Ecto neural progenitor cell (in vitro differentiated cells): ENCODE measurements around the gene PRR3.
A peak's percentile ranks its signal among the peaks of the same experiment; 100 is the strongest.

Source experiments
- DNase-seq: peaks from one replicate; pipeline ENCODE4 v3.0.0-alpha.2; 2018; ENCODE audit warnings: low spot score

The PRR3 gene

GRCh38 chr6:30537931-30538330 lies 19.2 kb upstream of the PRR3 start:
- DNase-seq: no peak

GRCh38 chr6:30541515-30542403 lies 15.3 kb upstream of the PRR3 start:
- peak; percentile 81 for DNase-seq

GRCh38 chr6:30542404-30542725 lies 14.7 kb upstream of the PRR3 start:
- no peak for DNase-seq

GRCh38 chr6:30542915-30543314 lies 14.2 kb upstream of the PRR3 start:
- no peak for DNase-seq

DNA sequence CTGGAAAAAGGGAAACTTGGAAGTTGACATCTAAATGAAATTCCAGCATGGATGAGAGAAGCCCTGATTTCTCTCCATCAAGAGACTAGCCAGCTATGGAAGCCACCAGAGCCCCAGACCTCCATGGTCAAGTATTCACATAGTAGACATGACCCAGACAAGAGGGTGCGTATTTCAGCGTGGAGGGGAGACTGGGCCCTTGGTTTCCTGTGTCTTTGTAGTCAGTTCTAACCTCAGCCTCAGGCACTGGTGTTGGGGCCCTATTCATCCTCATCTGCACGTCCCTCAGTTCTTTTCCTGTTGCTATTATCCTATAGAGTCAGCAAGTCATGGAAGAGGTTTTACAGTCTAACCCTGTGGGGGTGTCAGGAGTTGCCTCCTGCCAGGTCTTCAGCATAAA lies 13.3 kb upstream of the PRR3 start:
- no peak for DNase-seq

- DNase-seq: no peak
These were observed 12.3 kb upstream of the PRR3 start for GRCh38 chr6:30544666-30545272.

GRCh38 chr6:30547454-30547853 lies 9.6 kb upstream of the PRR3 start:
- DNase-seq: no peak

- no peak for DNase-seq
These were observed 8.7 kb upstream of the PRR3 start for GRCh38 chr6:30548375-30548774.

DNA sequence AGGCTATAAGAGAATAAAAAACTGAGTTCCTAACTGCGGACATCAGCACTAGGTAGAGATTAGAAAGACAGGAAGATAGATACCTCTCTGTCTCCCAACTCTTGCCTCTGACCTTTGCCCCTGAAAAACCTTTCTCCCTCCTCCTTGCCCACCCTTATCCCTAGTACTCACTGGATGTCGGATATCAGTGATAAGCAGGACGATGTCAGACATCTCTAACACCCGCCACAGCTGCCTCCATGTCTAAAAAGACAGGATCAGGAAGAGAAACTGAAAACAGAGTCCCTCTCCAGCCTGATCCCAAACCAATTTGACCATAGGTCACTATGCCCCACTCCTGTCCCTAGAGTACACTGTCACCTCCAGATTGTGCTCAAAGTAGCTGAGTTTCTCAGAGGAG lies 2.7 kb upstream of the PRR3 start:
- no peak for DNase-seq

- DNase-seq: peak; percentile 72
These were observed 1.9 kb upstream of the PRR3 start for GRCh38 chr6:30554962-30555815.

DNA sequence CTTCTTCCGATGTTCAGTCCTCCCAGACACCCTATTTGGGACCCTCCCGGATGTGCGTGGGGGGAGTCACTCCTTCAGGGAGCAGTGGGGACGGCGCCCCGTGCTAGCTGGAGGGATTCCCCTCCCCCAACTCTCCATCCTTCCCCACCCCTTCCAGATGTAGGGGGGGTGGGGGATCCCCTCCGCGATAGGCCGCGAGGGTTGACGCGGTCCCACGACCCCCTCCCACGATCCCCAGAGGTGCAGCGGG lies 1.4 kb upstream of the PRR3 start:
- DNase-seq: no peak

- peak; percentile 91 for DNase-seq
These were observed 809 bp upstream of the PRR3 start, which contains the start of gene GNL1 for GRCh38 chr6:30556066-30556905. Gene GNL1, minus strand, starts transcription at chr6:30556489. Its CDS starts 286 bp downstream, at chr6:30556203.

GRCh38 chr6:30557683-30557981 lies 537 bp downstream of the PRR3 start:
- no peak for DNase-seq

DNA sequence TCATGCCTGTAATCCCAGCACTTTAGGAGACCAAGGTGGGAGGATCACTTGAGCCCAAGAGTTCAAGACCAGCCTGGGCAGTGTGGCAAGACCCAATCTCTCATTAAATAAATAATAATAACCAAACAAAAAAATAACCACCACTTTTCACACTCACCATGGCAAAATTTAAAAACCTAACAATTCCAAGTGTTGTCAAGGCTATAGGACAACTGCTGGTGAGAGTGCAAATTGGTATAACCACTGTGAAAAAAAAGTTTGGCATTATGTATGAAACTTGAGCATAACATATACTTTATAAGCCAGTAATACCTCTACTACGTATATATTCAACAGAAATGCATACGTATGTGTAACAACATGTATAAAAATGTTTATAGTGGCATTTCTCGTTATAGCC lies 3.8 kb downstream of the PRR3 start:
- no peak for DNase-seq

GRCh38 chr6:30562470-30563425 lies 5.7 kb downstream of the PRR3 start:
- no peak for DNase-seq

DNA sequence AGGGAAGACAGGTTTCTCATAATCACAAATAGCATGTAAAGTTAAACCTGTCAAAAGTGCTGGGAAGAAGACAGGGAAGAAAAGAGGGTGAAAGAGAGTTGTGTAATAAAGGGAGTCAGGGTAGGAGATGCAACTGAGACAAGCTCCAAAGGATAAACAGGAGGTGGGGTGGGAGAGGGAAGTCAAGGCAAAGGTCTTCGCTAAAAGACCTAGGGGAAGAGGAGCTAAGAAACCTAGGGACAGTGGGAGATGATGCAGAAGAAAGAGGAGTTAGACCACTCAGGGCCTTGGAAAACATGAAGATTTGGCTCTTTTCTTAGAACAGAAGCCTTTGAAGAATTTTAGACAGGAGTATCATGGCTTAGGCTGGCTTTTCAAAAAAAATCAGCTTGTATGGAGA lies 7.0 kb downstream of the PRR3 start:
- DNase-seq: no peak

DNA sequence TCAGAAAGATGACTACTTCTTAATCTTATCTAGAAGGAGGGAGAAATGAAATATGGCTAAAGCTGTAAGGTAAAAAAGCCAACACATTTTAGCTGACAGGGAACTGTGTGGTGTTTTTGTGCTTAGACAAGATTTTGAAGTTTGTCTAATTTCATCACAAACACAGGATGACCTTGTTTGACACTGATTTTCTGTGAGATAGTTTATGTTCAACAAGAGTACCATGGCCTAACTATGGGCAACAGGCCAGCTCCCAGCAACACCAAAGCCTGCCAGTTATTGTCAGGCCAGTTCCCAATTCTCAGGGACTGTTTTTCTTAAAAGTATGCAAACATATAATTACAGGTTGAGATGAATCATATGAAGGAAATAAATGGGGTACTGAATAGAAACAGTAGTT lies 8.7 kb downstream of the PRR3 start:
- DNase-seq: no peak

DNA sequence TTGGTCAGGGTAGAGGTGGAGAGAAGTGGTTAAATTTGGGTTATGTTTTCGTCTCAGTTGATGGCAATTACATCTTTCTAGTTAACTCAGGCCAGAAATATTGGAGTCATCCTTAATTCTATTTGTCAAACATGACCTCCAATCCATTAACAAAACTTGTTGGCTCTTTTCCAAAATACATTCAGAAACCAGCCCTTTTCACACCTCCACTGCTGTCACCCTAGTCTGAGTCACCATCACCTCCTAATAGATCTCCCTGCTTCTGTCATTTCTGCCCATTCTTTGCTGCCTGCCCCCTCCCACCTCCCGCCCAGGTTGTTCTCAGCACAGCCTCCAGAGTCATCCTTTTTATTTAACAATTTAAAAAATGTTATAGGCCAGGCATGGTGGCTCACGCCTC lies 11.2 kb downstream of the PRR3 start:
- no peak for DNase-seq

DNA sequence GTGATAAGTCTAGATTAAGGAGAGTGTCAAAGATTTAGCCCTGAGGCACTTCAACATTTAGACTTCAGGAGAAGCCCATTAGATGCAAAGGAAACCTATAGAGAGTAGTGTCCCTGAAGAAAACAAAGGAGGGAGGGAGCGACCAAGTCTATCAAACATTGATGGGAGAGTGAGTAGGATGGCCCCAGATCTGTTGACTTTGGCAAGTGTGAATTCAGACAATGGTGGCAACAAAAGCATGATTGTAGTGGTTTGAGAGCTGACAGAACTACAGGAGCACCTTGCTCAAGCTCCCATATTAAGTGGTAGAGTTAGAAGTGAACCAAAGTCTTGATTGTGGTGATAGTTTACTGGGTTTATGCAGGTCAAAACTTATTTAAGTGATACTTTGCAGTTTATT lies 13.2 kb downstream of the PRR3 start:
- DNase-seq: no peak

DNA sequence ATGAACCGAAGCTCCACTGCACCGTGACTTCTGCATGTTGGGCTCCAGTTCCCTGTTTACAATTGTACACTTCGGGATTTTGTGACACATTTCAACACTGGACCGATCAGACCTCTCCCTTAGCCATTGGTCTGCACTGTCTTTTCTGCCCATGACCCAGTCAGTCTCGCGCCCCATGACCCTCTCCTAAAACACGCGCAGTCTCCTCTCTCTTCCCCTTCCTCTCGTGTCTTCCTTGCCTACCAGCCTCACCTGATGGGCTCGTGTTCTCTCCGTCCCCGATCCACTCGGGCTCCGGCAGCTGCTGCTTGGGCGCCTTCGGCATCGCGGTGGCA lies 13.6 kb downstream of the PRR3 start:
- DNase-seq: no peak

GRCh38 chr6:30571075-30571761 lies 14.1 kb downstream of the PRR3 start, which contains the start of gene ABCF1:
Gene ABCF1, plus strand, starts transcription at chr6:30571442. Its CDS starts 46 bp downstream, at chr6:30571488.
- peak; percentile 99 for DNase-seq
